DOHH2 (cell line): Measurements from ENCODE around the gene C3orf38.

ENCODE experiments used
- H3F3A ChIP-seq: fragments of 200-600 bp; sonication (generic), shearing (Covaris generic); 2 replicates; pipeline ENCODE4 v1.6.0; 2016; ENCODE audit warnings: antibody characterized with exemption, mild to moderate bottlenecking; ENCODE audit not compliant: control insufficient read depth, insufficient read depth
- H3K27ac ChIP-seq: fragments of 200-600 bp; sonication (generic); 2 replicates; pipeline ENCODE4 v1.5.1; 2014; ENCODE audit warnings: low read depth, mild to moderate bottlenecking, low read length, moderate library complexity
- H3K27me3 ChIP-seq: fragments of 200-600 bp; sonication (generic); 2 replicates; pipeline ENCODE4 v1.6.1; 2014; ENCODE audit warnings: mild to moderate bottlenecking, low read length, mixed read lengths; ENCODE audit not compliant: control insufficient read depth
- H3K36me3 ChIP-seq: fragments of 200-600 bp; sonication (generic); 2 replicates; pipeline ENCODE4 v1.6.1; 2014; ENCODE audit warnings: mild to moderate bottlenecking, low read length, moderate library complexity, mixed read lengths; ENCODE audit not compliant: control insufficient read depth
- H3K4me1 ChIP-seq: fragments of 200-600 bp; sonication (generic); 2 replicates; pipeline ENCODE4 v1.6.1; 2014; ENCODE audit warnings: mild to moderate bottlenecking, low read length, mixed read lengths; ENCODE audit not compliant: control insufficient read depth
- H3K4me2 ChIP-seq: fragments of 200-600 bp; sonication (generic); 2 replicates; pipeline ENCODE4 v1.6.0; 2014; ENCODE audit warnings: mild to moderate bottlenecking, low read length, moderate library complexity
- H3K4me3 ChIP-seq: fragments of 200-600 bp; sonication (generic); 2 replicates; pipeline ENCODE4 v1.5.1; 2014; ENCODE audit warnings: mild to moderate bottlenecking, low read length, mixed read lengths
- H3K79me2 ChIP-seq: fragments of 200-600 bp; sonication (generic); 2 replicates; pipeline ENCODE4 v1.6.1; 2014; ENCODE audit warnings: mild to moderate bottlenecking, low read length, mixed read lengths; ENCODE audit not compliant: control insufficient read depth
- H3K9me2 ChIP-seq: fragments of 200-600 bp; sonication (generic); replicated peaks from 2 replicates; pipeline ENCODE4 v1.6.1; 2014; ENCODE audit warnings: mild to moderate bottlenecking, low read length, mixed read lengths; ENCODE audit not compliant: control insufficient read depth
- H3K9me3 ChIP-seq: fragments of 200-600 bp; sonication (generic); 2 replicates; pipeline ENCODE4 v1.6.1; 2014; ENCODE audit warnings: antibody characterized with exemption, low read length, mixed read lengths; ENCODE audit not compliant: control insufficient read depth, insufficient read depth
- H4K20me1 ChIP-seq: fragments of 200-600 bp; sonication (generic); 2 replicates; pipeline ENCODE4 v1.6.0; 2014; ENCODE audit warnings: low read depth, mild to moderate bottlenecking, antibody characterized with exemption, low read length, moderate library complexity; ENCODE audit not compliant: control insufficient read depth, insufficient read depth
- EZH2phosphoT487 ChIP-seq: fragments of 200-600 bp; sonication (generic); IDR thresholded peaks from 2 replicates; pipeline ENCODE4 v1.6.1; 2017; ENCODE audit warnings: borderline replicate concordance, mild to moderate bottlenecking, antibody characterized with exemption, low read length, moderate library complexity, mixed read lengths
- TF ChIP-seq, protein P1 (sequence below): fragments of 200-600 bp; sonication (generic); IDR thresholded peaks from one replicate; pipeline ENCODE4 v1.5.1; 2014; ENCODE audit warnings: antibody characterized with exemption, mild to moderate bottlenecking, low read depth, low read length; ENCODE audit not compliant: poor library complexity, severe bottlenecking

C3orf38 gene

DNA sequence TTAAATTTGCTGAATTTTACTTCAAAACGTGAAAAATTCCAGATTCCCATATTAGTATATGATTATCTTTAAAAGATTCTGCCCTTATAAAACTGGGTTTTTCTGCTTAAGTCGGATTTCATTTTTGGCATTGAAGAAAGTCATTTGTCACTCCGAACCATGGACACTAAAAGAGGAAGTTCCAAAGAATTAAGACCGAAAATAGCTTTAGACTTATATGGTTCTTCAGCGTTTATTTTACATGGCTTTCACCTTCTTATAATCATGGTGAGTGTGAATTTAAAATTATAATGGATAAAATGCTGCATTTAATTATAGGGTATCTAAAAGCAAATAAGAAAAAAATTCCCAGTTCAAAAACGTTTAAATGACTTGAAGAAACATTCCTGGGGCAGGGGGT, 1.0 kb downstream of the C3orf38 start:
- H3K4me1 ChIP-seq, result peaks cover 32% of the 10 kb centered on the region
- peaks cover 91% of the 10 kb centered on the region for H3K79me2 ChIP-seq
- peak overlapping the region; percentile 99 for H3K4me3 ChIP-seq
- H3K36me3 ChIP-seq, result peaks cover 39% of the 10 kb centered on the region
- H3K9me2 ChIP-seq, result no peaks in the 10 kb centered on the region
- H4K20me1 ChIP-seq, result peaks cover 5% of the 10 kb centered on the region; the same call in 1 of the 2 replicates
- no peaks in the 10 kb centered on the region for H3K27me3 ChIP-seq
- 0 out of 2 replicates have a peak, but pooled peaks cover 8% of the 10 kb centered on the region for H3F3A ChIP-seq
- peak overlapping the region; percentile 82 for H3K4me2 ChIP-seq
- peak overlapping the region; percentile 87 for H3K27ac ChIP-seq
- TF ChIP-seq, protein P1, sequence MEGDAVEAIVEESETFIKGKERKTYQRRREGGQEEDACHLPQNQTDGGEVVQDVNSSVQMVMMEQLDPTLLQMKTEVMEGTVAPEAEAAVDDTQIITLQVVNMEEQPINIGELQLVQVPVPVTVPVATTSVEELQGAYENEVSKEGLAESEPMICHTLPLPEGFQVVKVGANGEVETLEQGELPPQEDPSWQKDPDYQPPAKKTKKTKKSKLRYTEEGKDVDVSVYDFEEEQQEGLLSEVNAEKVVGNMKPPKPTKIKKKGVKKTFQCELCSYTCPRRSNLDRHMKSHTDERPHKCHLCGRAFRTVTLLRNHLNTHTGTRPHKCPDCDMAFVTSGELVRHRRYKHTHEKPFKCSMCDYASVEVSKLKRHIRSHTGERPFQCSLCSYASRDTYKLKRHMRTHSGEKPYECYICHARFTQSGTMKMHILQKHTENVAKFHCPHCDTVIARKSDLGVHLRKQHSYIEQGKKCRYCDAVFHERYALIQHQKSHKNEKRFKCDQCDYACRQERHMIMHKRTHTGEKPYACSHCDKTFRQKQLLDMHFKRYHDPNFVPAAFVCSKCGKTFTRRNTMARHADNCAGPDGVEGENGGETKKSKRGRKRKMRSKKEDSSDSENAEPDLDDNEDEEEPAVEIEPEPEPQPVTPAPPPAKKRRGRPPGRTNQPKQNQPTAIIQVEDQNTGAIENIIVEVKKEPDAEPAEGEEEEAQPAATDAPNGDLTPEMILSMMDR, result no peak
- no peak for TF ChIP-seq EZH2phosphoT487
- H3K9me3 ChIP-seq, result no peaks in the 10 kb centered on the region

DNA sequence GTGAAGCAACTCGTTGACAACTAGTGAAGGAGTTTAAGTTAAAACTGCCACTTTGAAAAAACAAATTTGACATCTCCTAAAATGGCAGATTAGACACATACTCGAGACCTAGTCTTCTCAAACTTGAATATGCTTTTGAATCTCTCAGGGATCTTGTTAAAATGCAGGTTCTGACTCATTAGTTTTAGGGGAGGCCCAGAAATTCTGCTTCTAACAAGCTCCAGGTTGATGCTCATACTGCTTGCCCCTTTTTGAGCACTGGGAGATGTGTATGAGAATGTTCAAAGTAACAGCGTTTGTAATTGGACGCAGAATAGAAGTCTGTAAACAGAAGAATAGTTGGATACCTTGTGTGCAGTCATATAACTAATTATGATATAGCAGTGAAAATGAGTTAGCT, 1.6 kb downstream of the C3orf38 start:
- Histone ChIP-seq H3K27me3 (no peaks in the 10 kb centered on the region), H3K9me2 (no peaks in the 10 kb centered on the region), H3K79me2 (peaks cover 96% of the 10 kb centered on the region), H3F3A (0 out of 2 replicates have a peak, but pooled peaks cover 8% of the 10 kb centered on the region), H3K36me3 (peaks cover 44% of the 10 kb centered on the region), H3K4me2 (peak overlapping the region; percentile 82), H3K4me3 (peak overlapping the region; percentile 99), H3K27ac (no peak overlapping the region), H4K20me1 (peaks cover 5% of the 10 kb centered on the region; the same call in 1 of the 2 replicates), H3K9me3 (no peaks in the 10 kb centered on the region), H3K4me1 (peaks cover 35% of the 10 kb centered on the region)
- no peak for TF ChIP-seq EZH2phosphoT487
- TF ChIP-seq, protein P1, result no peak

DNA sequence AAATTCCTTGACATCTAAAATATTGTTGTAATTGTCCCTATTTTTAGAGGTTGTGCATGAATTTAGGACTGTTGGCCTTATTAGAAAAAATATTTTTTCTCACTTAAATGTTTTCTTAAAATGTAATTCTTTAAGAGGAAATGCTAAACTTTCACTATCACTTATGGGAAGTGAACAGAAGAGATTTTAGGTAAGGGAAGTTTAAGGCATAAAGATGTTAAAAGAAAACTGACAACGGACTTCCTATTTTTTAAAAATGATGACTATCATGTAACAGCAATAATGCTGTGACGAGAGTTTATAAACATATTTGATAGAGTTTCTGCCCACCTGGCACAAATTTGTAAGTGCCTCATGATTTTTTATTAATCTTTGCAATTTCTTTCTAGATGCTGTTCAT, 3.1 kb downstream of the C3orf38 start:
- Histone ChIP-seq H3K9me3 (no peaks in the 10 kb centered on the region), H3K4me1 (peaks cover 38% of the 10 kb centered on the region), H3K4me2 (peak overlapping the region; percentile 82), H3K79me2 (peaks cover 96% of the 10 kb centered on the region), H4K20me1 (peaks cover 5% of the 10 kb centered on the region), H3K4me3 (peak overlapping the region; percentile 20; the same call in 1 of the 2 replicates), H3K9me2 (no peaks in the 10 kb centered on the region), H3K27ac (no peak overlapping the region), H3K36me3 (peaks cover 59% of the 10 kb centered on the region), H3F3A (0 out of 2 replicates have a peak, but pooled peaks cover 8% of the 10 kb centered on the region), H3K27me3 (no peaks in the 10 kb centered on the region)
- TF ChIP-seq, protein P1, result no peak
- no peak for TF ChIP-seq EZH2phosphoT487
